ENCODE measurements around the gene IFI27L1.

DNA sequence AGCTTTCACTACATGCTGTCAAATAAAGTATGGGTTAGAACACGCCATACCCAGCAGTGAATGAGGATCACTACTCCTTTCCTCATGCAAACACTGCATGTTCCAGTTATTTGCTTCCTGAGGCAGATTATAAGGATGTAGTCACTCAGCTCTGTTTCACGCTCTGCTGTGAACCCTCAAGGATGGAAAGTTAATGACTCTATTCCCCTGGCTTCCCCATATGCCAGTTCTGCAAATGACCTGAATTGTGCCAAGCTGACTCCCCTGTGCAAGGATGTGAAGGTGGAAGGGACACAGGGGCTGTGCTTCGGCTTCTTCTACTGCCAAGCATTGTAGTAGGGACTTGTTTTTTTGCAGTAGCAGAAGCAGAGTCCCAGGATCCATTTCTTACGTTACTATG is 6.8 kb downstream of the IFI27L1 start:
- TF ChIP-seq, protein P1, sequence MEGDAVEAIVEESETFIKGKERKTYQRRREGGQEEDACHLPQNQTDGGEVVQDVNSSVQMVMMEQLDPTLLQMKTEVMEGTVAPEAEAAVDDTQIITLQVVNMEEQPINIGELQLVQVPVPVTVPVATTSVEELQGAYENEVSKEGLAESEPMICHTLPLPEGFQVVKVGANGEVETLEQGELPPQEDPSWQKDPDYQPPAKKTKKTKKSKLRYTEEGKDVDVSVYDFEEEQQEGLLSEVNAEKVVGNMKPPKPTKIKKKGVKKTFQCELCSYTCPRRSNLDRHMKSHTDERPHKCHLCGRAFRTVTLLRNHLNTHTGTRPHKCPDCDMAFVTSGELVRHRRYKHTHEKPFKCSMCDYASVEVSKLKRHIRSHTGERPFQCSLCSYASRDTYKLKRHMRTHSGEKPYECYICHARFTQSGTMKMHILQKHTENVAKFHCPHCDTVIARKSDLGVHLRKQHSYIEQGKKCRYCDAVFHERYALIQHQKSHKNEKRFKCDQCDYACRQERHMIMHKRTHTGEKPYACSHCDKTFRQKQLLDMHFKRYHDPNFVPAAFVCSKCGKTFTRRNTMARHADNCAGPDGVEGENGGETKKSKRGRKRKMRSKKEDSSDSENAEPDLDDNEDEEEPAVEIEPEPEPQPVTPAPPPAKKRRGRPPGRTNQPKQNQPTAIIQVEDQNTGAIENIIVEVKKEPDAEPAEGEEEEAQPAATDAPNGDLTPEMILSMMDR (IDR thresholded peaks at IDR 0.05), result no peak
- no peak for TF ChIP-seq POLR2A (IDR thresholded peaks at IDR 0.05)
